Measurements from ENCODE around the gene IL12RB2. TPM values are rescaled to one million over a fixed set of nuclear protein-coding genes. Genes with fewer than 3 reads are reported as not detected.

IL12RB2 gene
- total and polyA plus RNA-seq, 2 of the 13 experiments (the other 11 are each of a cell fraction or from before 2014, with no cell fraction given), result not detected

- TF ChIP-seq GABPA (IDR thresholded peaks at IDR 0.05; ENCODE audit: low read depth, low read length), result no peak
- no peak for TF ChIP-seq GABPA (CRISPR knock-in tag; IDR thresholded peaks at IDR 0.05; ENCODE audit: low read depth)
- TF ChIP-seq HDAC2 (CRISPR knock-in tag; IDR thresholded peaks at IDR 0.05), result no peak
- TF ChIP-seq ZNF549 (CRISPR knock-in tag; IDR thresholded peaks at IDR 0.05), result no peak
- 0 out of 2 replicates have a peak, but pooled peaks have one; percentile 42 for TF ChIP-seq KLF6 (CRISPR knock-in tag; IDR thresholded peaks at IDR 0.05)
- TF ChIP-seq RNF2 (conservative IDR thresholded peaks at IDR 0.05; ENCODE audit: low read depth), result no peak
- TF ChIP-seq HNF1B (CRISPR knock-in tag; IDR thresholded peaks at IDR 0.05), result no peak
- no peak for TF ChIP-seq ARNTL (CRISPR knock-in tag; IDR thresholded peaks at IDR 0.05)
- TF ChIP-seq PLRG1 (conservative IDR thresholded peaks at IDR 0.05), result no peak
- no peak for TF ChIP-seq NCOA5 (CRISPR knock-in tag; IDR thresholded peaks at IDR 0.05)
- no peak for TF ChIP-seq PBX2 (CRISPR knock-in tag; IDR thresholded peaks at IDR 0.05)
- TF ChIP-seq ZNF558 (CRISPR knock-in tag; IDR thresholded peaks at IDR 0.05; ENCODE audit: borderline replicate concordance), result no peak
- peak; percentile 34; the same call in 1 of the 2 replicates for TF ChIP-seq AHR (CRISPR knock-in tag; IDR thresholded peaks at IDR 0.05)
- no peak for TF ChIP-seq FOXM1 (CRISPR knock-in tag; IDR thresholded peaks at IDR 0.05)
- TF ChIP-seq KDM3A (CRISPR knock-in tag; IDR thresholded peaks at IDR 0.05; ENCODE audit: low read depth), result no peak
- TF ChIP-seq TBP (CRISPR knock-in tag; IDR thresholded peaks at IDR 0.05), result no peak
- no peak for TF ChIP-seq ZNF879 (CRISPR knock-in tag; IDR thresholded peaks at IDR 0.05)
- no peak for TF ChIP-seq ZBTB4 (CRISPR knock-in tag; IDR thresholded peaks at IDR 0.05; ENCODE audit: borderline replicate concordance)
- no peak for TF ChIP-seq MYNN (CRISPR knock-in tag; IDR thresholded peaks at IDR 0.05; ENCODE audit: low read depth)
- TF ChIP-seq RORA (CRISPR knock-in tag; IDR thresholded peaks at IDR 0.05), result no peak
- TF ChIP-seq ZNF547 (CRISPR knock-in tag; IDR thresholded peaks at IDR 0.05), result no peak
- TF ChIP-seq ADNP (CRISPR knock-in tag; IDR thresholded peaks at IDR 0.05), result no peak
- no peak for TF ChIP-seq ZMYM2 (CRISPR knock-in tag; IDR thresholded peaks at IDR 0.05)
- TF ChIP-seq MEIS1 (CRISPR knock-in tag; IDR thresholded peaks at IDR 0.05; ENCODE audit: borderline replicate concordance), result peak; percentile 44; the same call in 1 of the 2 replicates
- TF ChIP-seq BCL6 (CRISPR knock-in tag; IDR thresholded peaks at IDR 0.05), result 0 out of 2 replicates have a peak, but pooled peaks have one; percentile 34
Observed at GRCh38 chr1:67429528-67430357, 122.1 kb downstream of the IL12RB2 start (continued).
